Right forelimb (tissue), 1 donor: Measurements from ENCODE around the gene GADD45A.
A peak's percentile ranks its signal among the peaks of the same experiment; 100 is the strongest.

Experiments used
- DNase-seq: peaks from one replicate; pipeline ENCODE4 v3.0.0-alpha.2; 2018

Gene GADD45A

DNA sequence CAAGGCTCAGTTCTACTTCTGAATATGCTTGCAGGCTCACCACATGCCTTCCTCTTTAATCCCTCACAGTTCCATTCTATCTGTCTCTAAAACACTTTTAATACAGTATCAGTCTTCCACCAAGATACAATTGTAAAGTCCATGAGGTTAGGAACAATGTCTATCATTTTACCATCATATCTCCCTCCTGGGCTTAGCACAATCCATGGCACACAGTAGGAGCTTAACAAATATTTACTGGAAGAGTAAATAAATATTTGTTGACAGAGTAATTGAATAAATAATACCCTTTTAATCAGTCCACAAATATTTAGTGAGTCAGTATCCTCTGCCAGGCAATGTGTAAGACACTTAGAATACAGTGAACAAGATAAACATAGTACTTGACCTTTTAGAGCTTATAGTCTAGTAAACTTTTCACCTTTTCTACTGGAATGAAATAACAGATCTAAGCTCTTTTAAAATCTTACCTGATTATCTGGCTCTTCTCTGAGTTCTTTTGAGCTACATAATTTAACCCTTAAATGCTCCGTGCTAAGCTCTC, 12.7 kb upstream of the GADD45A start:
- DNase-seq: no peak

DNA sequence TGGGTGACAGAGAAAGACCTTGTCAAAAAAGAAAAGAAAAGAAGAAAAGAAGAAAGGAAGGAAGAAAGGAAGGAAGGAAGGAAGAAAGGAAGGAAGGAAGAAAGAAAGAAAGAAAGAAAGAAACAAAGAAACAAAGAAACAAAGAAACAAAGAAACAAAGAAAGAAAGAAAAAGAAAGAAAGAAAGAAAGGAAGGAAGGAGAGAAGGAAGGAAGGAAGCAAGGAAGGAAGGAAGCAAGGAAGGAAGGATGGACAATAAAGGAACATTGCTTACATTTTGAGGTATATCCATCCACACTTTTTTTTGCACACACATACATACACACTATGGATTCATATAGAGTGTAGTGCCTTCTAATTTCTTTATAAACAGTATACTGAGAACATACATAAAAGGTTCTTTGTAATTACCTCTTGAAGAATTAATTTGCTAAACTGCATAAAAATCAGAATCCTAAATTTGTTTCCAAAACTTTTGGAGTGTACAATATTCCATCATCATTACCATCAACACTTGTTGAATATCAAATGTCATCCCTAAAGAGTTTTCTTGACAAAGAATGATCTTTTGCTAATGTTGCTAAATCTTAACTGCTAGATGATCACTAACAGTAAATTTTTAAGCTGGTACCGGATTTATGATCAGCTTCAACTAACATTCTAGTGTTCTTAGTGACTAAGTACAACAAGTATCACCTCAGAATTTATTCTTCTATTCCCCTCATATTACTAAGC, 11.4 kb upstream of the GADD45A start:
- DNase-seq: no peak

DNA sequence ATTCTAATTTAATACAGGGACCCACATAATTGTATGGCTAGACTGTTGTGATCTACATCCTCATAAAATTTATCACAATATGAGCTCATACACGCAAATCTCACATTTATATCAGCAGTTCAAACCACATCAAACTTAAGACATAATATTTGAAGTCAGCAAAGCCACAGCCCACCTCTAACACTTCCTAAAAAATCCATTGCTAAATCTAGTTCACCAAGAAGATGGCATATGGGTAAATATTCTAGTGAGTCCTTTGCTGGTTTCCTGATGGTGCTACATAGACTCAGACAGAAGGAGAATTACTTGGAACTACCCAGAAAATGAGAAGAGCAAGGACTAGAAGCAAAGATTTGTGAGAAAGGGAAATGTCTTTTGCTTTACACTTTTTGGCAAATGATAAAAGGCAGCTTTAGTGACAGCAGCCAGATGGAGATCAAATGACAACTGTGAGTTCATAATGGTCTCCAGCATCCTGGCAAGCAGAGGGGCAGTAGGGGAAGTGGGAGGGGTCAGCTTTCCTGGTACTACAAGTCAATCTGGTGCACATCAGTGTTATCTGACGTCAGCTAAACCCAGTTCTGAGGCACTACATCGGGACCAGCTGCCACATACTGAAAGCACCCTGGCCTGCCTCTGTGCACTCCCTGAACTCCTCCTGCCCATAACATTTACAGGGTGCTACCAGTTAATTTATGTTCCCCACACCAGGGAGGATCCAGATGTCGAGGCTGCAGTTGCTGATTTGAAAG, 10.6 kb upstream of the GADD45A start:
- peak; percentile 70 for DNase-seq

DNA sequence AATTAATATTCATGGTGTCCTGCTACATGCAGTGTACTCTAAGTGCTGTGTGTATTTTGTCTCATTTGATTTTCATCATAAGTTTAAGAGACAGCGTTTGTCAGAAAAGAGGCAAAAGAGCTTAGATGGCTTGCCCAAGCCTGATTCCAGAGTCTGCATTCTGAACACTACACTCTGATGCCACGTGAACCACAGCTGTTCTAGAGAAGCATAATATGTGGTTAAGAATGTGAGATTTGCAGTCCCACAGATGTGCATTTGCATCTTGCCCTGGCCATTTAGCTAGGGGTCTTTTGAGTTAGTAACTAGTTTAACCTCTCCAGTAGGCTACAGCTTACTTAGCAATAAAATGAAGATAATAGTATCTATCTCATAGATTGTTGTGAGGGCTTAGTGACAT, 9.2 kb upstream of the GADD45A start:
- no peak for DNase-seq

DNA sequence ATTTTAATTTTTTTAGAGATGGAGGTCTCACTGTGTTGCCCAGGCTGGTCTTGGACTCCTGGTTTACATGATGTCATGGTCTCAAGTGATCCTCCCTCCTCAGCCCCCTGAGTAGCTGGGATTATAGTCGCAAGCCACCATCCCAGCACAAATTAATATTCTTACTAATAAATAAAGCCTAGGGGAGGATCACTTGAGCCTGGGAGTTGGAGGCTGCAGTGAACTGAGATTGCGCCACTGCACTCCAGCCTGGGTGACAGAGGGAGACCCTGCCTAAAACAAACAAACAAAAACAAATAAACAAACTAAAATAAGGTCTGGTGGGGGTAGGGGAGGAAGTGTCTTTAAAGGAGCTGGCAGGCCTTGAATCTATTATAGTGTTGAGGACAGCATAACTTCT, 8.7 kb upstream of the GADD45A start:
- no peak for DNase-seq

DNA sequence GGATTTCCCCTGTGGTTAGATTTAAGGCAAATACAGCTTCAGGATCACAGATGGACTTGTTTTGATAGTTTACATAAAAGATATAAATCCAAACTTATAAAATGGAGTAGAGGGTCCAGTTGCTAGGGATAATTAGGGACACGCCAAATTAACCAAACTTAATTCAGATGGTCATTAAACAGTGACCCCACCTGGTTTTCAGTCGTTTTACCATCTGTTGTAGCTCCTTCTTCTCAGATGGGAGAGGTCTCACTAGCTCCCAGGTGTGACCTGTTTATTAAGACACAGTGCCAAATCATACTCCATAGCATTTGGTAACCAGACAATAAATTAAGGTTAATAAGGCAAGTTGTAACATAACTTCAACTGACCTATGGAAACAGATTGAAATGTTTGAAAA, 8.1 kb upstream of the GADD45A start:
- no peak for DNase-seq

DNA sequence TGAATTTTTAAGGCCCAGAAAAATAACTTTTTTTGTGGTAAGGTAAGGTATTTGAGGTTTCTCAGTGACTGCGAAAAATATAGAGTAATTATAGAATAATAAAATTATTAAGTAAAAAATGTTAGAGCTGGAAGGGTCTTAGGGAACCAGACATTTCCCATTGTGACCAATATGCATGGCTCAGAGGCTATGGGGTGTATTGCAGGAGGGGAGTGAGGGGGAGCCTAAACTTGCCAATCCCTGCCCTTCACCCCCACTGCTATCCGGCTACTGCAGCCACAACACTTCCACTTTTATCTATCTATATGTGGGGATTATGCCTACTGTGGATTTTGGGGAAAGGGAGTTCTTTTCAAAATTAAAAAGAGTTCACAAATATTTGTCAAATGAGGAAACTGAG, 7.6 kb upstream of the GADD45A start:
- DNase-seq: no peak

DNA sequence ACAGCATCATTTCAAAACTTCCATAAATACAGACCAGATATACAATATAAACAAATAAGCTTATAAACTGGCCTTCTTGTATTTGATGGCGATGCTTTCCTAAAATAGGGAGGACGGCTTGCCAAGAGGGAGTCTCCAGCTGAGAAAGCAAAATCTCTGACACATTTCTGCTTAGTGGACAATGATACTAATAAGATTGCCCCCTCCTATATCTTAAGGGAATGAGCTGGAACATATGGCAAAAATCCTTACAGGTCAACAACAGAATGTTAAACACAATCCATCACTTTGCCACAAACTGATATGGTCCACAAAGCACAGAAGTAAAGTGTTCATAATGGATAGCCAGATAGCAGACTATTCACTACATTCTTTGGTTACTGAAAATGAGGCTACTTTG, 7.1 kb upstream of the GADD45A start:
- no peak for DNase-seq

DNA sequence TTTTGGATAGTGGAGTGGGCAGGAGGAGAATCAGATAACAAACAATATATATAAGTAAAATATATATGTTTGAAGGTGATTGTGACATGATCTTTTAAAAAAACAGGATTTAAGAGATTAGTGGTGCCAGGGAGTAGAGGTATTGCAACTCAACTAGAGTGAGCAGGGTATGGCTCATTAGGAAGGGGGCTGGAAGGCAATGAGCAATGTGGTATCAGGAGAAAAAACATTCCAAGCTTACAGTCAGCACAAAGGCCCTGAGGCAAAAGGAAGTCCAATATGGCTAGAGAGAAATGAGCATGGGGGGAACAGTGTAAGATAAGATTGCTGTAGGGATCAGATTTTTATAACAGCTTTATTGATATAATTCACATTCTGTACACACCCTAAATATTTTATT, 5.3 kb upstream of the GADD45A start:
- DNase-seq: no peak

DNA sequence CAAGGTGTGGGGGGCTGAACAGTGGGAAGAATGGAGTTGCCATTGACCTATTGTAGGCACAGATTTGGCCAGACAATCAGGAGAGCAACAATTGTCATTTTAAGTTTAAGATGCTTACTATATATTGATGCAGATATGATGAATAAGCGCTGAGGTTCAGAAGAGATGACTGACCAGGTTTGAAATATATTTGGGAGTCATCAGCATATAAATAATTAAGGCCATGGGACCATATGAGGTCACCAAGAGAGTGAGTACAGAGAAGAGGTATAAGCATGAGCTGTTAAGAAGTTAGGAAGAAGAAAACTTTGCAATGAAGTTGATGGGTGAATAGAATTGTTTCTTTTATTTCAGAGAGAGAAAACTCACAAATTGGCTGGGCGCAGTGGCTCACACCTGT, 4.5 kb upstream of the GADD45A start:
- DNase-seq: no peak

DNA sequence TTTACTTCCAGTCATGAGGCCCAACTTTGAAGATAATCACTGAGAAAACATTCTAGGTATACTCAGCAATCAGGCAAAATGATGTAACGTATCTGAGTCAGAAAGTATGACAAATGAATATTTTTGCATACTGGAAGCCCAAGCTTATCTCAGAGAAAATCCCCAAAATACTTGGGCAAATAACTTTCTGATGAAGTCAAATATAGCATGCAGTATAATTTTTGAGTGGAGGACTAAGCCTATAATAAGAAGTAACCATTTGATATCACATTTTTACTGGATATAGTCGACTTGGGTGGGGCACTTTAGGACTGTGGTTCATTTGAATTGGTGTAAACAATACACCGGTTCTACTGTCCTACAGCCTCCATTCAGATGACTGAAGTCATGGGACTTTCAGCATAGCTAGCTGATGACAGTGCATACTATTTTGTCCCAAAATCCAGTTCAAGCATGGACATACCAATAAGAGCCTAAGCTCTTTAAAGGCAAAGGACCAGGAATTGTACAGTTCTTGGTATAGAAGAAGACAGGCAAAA, 2.3 kb upstream of the GADD45A start:
- no peak for DNase-seq

DNA sequence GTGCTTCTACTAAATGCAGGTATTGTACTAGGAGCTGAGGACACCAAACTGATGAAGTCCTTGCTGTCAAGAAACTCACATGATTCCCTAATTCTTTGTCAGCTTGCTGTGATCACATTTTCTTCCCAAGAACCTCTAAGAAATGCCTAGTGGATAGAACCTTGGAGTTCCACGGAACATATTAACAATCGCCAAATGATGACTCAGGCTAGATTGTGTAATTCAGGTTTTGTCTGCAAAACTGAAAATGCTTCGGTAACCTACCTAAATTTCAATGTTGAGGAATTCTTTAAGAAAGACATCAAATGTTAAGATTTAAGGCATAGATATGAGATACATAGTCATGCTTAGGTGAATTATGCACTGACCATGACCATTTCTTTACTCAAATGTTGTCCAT, 1.7 kb upstream of the GADD45A start:
- no peak for DNase-seq

DNA sequence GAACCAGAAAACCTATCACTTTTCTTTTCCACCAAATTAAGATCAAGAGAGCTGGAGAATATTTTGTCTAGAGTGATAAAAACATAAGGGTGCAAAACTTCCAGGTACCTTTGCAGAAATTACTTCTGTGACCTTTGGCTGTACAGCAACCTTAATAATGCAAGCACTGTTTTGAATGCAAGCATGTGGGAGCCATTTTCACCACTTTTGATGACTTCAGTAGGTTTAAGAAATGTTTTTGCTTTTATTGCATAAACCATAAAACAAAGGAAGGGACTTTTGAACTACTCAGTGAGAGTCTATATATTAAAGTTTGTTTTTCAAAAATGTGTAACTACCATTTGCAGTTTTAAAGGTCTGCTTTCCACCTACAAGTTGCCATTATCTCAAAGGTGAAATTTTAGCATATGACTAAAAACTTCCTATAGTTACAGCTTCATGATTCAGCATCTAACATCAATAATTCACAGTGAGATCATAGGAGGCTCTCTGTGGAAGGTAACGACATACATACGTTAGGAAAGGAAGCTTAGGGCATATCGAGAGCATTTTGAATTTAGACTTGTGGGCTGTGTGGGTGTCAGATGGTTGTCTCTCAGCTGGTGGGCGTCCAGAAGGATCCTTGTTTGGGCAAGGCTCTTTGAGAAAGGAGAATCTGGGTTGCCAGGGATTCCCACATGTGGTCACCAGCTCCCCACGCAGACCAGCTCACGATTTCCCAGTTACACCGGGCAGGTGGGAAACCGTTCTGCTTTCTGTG, 1.1 kb upstream of the GADD45A start:
- DNase-seq: peak; percentile 44

DNA sequence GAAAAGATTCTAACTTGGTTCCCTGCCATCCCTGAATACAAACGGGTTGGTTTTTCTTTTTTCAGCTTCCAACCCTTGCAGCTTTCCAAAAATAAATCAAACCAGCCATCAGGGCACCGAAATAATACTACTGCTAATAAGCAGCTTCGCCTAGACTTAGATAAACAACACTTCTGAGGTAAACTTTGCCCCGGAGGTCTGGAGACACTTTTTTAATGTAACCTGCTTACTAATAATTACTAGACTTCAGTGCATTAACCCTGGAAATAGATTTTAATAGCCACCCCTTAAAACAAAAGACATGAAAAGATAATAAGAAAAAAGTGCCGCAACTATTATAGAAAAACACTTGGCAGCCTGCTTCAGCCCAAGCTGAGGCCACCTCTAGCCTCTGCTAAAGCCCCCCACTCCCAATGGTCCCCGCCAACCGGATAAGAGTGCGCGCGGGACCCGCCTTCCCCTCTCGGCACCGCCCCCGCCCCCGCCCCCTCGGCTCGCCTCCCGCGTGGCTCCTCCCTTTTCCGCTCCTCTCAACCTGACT, 405 bp upstream of the GADD45A start:
- DNase-seq: no peak

DNA sequence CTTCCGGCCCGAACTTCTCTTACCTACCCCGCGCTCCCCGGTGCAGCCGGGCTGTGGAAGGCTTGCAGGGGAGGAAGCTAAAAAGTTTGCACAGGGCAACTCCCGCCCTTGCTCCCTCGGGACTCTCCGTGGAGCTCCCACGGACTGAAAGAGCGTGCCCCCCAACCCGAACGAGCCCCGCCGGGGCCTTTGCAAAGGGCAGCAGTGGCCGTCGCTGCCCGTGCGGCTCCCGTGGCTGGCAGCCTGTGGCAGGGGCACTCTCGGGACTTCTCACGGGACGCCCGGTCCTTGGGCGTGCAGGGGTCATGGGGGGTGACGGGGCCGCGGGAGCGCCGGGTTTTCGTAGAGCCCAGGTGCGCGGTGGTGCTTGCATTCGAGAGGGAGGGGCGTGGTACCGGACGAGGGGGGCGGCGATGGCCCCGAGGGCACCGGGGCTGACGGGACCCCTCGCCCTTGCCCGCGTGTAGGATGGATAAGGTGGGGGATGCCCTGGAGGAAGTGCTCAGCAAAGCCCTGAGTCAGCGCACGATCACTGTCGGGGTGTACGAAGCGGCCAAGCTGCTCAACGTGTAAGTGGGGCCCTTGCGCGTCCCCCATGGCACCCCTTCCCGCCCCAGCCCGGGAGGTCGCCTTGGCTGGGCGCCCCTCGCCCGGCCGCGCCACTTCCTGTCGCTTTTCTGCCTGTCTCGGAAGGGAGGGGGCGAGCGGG, 711 bp downstream of the GADD45A start:
- DNase-seq: no peak

DNA sequence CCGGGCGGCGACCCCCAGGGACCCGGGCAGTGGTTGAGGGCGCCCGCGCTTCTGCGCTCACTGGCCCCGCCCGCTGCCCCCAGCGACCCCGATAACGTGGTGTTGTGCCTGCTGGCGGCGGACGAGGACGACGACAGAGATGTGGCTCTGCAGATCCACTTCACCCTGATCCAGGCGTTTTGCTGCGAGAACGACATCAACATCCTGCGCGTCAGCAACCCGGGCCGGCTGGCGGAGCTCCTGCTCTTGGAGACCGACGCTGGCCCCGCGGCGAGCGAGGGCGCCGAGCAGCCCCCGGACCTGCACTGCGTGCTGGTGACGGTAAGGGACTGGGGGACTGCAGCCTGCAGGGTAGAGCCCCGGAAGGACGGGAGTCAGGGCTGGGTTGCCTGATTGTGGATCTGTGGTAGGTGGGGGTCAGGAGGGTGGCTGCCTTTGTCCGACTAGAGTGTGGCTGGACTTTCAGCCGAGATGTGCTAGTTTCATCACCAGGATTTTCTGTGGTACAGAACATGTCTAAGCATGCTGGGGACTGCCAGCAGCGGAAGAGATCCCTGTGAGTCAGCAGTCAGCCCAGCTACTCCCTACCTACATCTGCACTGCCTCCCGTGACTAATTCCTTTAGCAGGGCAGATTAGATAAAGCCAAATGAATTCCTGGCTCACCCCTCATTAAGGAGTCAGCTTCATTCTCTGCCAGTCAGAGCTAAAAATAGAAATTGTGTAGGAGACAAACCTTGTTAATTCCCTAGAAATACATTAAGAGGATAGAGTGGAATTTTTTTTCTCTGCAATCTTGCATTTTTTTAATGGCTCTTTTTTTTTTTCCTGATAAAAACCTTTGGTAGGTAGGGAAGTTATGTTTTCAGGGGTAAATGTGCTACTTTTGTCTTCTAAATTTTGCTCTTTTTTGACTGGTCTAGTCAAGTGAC, 1.5 kb downstream of the GADD45A start:
- DNase-seq: peak; percentile 79

DNA sequence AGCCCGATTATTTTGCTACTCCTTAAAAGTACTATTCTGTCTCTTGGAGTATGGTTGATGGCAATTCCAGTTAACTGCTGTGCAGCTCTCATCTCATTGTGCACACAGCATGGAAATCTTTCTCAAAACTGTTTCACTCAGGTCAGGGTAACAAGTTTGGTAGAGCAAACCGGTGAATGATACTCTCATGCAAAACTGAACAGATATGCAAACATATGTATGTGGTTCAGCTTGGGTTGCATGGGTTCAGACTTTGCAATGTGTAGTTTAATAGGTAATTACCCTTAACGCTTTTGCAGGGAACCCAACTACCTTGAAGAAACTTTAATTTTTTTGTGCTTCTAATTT, 2.2 kb downstream of the GADD45A start:
- DNase-seq: no peak

DNA sequence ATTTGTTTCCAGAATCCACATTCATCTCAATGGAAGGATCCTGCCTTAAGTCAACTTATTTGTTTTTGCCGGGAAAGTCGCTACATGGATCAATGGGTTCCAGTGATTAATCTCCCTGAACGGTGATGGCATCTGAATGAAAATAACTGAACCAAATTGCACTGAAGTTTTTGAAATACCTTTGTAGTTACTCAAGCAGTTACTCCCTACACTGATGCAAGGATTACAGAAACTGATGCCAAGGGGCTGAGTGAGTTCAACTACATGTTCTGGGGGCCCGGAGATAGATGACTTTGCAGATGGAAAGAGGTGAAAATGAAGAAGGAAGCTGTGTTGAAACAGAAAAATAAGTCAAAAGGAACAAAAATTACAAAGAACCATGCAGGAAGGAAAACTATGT, 2.6 kb downstream of the GADD45A start:
- DNase-seq: no peak

DNA sequence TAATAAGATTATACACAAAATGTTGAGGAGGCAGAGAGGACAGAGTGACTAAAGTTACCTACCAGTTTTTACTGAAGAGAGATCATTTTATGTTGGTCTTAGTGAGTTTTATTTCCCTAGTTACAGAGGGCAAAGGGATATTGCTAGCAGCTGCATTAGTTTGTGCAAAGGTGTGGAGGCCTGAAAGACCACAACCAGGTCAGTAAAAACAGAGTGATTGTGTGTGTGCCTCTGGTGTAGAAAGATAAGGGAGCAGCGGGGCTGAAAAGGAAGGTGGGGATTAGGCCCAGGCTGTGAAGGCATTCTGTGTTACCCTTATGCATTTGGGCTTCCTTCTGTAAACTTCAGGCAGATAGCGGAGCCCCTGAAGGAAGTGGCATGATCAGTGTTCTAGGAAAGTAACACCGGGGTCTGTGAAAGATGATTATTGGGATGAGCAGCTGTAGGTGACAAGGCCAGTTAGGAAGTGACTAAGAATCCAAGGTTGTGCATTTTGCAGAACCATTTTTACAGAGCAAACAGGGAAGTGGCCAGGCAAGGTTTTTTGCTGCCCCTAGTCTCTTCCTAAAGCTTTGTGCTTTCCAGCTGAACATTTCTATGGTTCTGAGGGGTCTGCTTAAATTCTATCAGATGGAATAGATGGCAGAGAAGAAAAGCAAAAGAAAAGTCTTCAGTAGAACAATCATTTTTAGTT, 3.7 kb downstream of the GADD45A start:
- DNase-seq: no peak

DNA sequence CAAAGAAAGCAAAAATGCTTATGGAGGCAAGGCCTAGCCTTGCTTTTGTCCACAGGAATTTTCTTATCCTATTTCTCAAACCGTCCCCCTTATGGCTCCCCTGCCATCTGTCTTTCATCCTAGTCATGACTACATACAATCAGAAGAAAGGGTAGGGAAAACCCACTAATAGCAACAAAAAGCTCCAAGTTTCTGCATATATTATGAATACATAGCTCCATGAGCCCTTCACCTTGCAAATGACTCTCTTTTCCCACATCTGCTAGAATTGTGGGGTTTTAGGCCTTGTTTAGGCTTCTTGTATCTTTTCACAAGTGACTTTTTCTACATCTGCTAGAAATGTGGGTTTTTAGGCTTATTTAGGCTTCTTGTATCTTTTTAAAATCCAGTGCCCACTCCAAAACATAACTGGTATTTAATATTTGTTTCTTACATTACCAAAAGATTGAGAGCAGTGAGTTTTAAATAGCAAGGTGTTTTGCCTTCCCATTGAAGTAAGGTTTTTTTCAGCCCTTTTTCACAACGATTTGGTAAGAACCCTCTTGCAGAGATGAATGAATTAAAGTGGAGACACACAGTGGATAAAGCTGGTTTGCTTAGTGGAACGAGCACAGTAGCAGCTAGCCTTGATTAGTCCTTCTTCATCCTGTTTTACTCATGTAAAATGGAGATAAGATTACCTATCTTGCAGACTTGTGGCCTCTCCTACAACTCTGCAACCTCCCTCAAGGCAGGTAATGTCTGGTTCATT, 4.4 kb downstream of the GADD45A start:
- no peak for DNase-seq
